Stimulated activated CD8-positive, alpha-beta memory T cell treated with anti-CD3 and anti-CD28 coated beads, Interleukin-7, amount 100 ng/mL, for 4 hours (primary cell): ENCODE data around the gene MYO1B.

Source experiments
- DNase-seq, 2 donors: peaks; one replicate each; pipeline ENCODE4 v3.0.0-alpha.2; 2020; ENCODE audit warnings: low read depth in 2 of 2

MYO1B gene

DNA sequence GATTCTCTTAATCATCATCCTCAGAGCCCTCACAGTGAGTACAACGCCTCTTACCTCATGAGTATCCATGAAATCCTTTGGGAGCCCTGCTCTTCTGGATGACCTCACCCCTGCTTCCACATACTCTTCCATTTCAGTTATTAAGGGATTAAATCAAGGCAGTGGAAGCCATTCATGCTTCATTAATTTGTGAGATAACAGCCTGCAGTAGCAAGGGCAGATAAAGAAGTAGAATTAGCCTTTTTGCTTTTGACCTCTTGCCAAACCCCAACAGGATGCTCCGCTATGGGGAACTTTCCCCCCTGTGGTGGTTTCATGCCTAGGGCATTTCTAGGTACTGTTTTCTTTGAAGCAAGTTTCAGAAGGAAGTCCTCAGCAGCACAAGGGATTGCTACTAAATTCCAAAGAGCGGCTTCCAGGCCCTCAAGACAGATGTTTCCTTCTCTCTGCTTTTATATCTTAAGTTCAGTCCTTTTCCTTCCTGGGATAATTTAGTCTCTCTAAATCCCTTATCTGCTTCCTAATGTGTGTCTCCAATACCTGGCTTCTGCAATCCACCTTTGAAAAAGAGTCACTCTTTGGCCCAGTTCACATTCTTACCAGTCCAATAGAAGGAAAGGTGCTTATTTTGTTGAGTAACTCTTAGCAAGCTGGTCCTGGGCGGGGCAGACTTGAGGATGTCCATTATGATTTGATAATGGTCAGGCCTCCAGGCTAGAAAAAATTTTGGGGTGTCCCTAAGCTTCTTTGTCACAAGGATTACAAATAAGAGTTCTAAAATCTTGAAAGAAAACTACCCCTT lies 76.9 kb downstream of the MYO1B start:
- no peak for DNase-seq

DNA sequence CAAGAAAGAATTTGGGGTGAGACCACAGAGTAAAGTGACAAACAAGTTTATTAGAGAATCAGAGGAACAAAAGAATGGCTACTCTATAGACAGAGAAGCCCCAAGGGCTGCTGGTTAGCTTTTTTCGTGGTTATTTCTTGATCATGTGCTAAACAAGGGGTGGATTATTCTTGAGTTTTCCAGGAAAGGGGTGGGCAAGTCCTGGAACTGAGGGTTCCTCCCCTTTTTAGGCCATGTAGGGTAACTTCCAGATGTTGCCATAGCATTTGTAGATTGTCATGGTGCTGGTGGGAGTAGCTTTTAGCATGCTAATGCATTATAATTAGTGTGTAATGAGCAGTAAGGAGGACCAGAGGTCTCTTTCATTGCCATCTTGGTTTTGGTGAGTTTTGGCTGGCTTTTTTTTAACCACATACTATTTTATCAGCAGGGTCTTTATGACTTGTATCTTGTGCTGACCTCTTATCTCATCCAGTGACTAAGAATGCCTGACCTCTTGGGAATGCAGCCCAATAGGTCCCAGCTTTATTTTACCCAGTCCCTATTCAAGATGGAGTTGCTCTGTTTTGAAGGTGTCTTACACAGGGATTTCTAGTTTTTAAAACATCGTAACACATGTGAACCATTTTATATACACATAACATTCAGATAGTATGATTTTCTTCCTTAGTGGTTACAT lies 77.8 kb downstream of the MYO1B start:
- DNase-seq, result no peak

GRCh38 chr2:191325651-191326365 lies 80.6 kb downstream of the MYO1B start:
- no peak for DNase-seq

GRCh38 chr2:191327484-191327883 lies 82.3 kb downstream of the MYO1B start:
- DNase-seq, result no peak

GRCh38 chr2:191328150-191328809 lies 83.1 kb downstream of the MYO1B start:
- DNase-seq, result no peak

- no peak for DNase-seq
Observed at GRCh38 chr2:191329841-191330240, 84.6 kb downstream of the MYO1B start.

DNA sequence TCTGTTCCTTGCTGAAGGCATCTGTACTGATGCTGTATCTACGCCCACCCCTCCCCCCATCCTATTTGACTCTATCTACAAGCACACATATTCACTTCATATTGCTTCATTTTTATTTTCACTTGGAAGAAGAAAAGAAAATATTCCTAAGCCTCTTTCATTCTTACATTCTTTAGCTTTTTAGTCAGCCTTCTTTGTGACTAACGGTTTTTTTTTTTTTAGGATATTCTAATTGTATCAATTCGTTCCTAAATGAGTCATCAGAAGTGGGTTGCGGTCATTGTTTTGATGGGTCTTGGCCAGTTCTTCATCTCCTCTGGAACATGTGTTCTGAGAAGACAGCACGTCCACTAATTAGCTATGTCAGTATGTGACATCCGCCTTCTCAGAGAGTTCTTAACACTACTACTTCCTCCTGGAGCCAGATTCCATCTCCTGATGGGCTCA lies 88.7 kb downstream of the MYO1B start:
- DNase-seq, result no peak

DNA sequence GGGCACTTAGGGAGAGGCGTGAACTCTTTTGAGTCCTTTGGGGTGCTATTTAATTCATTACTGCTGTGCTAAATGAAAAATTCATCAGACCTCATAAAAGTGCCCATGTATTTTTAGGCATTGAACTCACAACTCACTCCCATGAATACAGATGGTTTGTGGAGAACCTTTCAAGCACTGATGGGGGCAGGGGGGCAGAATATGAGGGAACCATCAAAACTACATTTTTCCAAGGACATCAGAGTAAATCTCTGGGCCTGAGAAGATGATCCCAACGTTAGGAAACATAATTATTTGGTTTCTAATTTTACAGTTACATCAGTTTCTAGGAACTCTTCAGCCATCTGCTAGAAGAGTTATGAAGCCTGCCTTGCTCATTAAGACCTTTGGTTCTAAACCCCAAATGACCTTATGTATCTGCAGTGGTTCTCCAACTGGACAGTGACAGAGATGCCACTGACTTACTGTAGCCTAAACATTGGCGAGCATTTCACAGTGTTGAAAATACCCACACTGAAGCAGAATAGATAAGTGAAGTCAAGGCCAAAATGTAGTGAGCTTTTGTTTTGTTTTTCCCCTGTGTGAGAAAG lies 90.8 kb downstream of the MYO1B start:
- no peak for DNase-seq

DNA sequence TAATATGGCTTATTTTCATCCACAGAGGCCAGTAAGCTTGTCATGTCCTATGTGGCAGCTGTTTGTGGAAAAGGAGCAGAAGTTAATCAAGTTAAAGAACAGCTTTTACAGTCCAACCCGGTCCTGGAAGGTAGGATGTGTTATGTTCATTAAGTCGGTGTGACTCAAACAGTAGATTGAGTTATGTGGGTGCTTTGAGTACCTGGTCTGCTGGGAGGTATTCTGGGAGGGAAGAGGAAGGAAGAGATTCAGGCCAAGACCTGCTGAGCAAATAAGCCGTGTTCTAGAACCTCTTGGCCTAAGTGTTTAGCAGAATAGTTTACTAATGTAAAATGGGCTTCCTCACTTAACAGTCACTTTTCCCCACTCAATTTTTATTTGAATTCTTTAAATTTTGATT lies 96.2 kb downstream of the MYO1B start:
- no peak for DNase-seq

DNA sequence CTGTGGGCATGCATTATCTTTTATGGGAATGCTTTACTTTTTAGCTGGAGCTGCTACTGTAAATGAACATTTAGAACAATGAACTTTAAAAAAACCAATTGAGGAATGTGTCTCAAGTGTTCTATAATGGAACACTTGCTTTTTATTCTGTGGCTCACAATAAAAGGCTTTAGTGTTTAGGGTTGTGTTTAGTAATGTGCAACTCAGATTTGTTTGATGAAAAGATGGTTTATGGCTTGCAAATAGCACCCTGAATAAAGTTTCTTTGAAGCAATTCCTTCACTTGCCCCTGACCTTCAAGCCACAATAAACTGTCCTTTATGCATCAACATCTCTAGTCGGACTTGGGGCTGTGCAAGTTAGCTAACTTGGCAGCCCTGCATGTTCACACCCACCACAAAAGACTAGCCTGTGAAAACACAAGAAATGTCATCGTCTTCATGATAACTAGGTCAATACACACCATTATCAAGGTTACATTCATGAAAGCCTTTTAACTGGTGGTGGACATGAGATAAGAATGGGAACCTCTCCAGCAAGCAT lies 98.7 kb downstream of the MYO1B start:
- no peak for DNase-seq

DNA sequence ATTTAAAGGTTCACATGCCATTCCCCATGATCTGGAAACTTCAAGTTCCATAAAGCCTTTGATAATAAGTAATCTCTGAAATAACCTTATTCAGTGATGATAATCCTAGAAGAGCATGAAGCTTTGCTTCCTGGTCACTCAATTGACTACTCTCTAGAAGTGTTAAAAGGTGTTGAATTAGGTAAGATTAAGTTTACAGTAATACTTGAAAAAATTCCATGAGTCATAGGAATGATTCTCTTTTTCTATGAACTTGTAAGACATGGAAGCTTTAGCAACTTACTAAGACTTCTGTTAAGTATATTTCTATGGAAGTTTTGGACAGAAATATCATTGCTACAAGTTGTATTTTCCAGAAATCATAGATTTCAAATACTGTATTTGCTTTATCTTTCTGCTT lies 100.6 kb downstream of the MYO1B start:
- DNase-seq, result no peak

GRCh38 chr2:191347154-191347553 lies 102.0 kb downstream of the MYO1B start:
- DNase-seq, result no peak

GRCh38 chr2:191347881-191348280 lies 102.7 kb downstream of the MYO1B start:
- DNase-seq, result no peak

GRCh38 chr2:191349990-191350389 lies 104.8 kb downstream of the MYO1B start:
- no peak for DNase-seq

- no peak for DNase-seq
Observed at GRCh38 chr2:191350826-191351225, 105.6 kb downstream of the MYO1B start.

DNA sequence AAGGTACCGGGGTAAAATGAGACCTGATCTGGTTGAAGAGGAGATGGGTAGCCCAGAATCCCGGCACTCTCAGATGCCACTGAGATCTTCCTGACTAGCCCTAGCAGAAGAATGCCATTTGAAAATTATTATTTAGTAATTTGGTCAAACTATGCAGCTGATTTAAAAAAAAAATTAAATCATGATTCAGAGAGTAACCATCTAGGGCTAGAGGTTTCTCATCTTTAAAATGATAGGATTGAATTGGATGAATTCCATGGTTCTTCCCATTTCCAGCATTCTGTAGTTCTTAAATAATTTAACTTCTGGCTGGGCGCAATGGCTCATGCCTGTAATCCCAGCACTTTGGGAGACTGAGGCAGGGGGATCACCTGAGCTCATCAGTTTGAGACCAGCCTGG lies 106.1 kb downstream of the MYO1B start:
- no peak for DNase-seq

- no peak for DNase-seq
Observed at GRCh38 chr2:191351921-191352320, 106.7 kb downstream of the MYO1B start.

DNA sequence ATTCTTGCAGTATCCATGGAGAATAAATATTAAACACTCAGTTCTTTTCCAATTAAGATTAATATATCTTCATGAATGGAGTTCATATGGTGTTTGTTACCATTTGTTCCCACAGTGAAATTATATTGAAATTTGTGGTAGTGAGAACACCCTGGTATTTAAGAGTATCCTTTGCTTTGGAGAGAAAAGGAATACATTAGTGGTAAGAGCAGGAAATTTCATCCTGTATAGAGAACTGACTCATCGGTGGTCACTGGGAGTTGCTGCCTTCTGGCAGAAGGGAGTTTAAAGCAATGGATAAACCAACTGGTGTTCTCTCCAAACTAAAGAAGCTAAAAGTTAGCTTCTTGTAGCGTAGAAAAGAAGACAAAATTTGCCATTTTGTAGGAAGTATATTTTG lies 107.3 kb downstream of the MYO1B start:
- DNase-seq, result no peak

DNA sequence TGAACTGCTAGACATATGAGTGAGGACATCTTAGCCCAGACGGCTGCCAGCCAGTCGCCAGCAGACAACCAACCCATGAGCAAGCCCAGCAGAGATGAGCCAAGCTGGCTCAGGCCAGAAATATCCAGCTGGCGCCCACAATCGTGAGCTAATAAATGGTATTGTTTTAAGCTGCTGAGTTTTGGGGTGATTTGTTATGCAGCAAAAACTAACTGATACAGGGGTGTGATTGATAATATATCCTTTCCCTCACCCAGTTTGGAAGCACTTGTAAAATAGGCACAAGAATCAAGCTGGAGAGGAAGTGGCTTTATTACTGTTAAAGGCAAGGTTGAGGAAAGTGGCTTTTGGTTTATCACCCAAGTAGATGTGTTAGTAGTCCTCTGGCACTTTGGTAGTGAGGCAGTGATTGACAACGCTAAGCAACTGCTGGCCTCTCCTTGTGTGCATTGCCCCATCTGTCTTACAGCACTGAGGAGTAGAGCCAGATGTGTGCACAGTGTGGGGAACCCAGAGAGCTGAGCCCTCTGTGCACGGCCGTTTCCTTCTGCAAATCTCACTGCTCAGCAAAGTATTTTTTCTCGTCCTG lies 110.1 kb downstream of the MYO1B start:
- DNase-seq, result no peak

GRCh38 chr2:191357678-191358077 lies 112.5 kb downstream of the MYO1B start:
- no peak for DNase-seq
